Smooth muscle cell (in vitro differentiated cells): ENCODE data around the gene PRSS57. TPM values are rescaled to one million over a fixed set of nuclear protein-coding genes. Genes with fewer than 3 reads are reported as not detected.
A peak's percentile ranks its signal among the peaks of the same experiment; 100 is the strongest.

Source experiments
- DNase-seq: peaks from one replicate; lab custom pipeline; 2025; ENCODE audit not compliant: unreplicated experiment; lab: John Stamatoyannopoulos, UW
- H2AFZ ChIP-seq: fragments of 200-600 bp; sonication (generic); 2 replicates; pipeline ENCODE4 v1.6.0; 2016; ENCODE audit warnings: antibody characterized with exemption, low read depth, mild to moderate bottlenecking
- H3F3A ChIP-seq: fragments of 200-600 bp; sonication (generic); 2 replicates; pipeline ENCODE4 v1.6.0; 2017; ENCODE audit warnings: antibody characterized with exemption, low read depth
- H3K27ac ChIP-seq: fragments of 200-600 bp; sonication (generic); 2 replicates; pipeline ENCODE4 v1.5.1; 2016; ENCODE audit warnings: low read depth, mild to moderate bottlenecking
- H3K27me3 ChIP-seq: fragments of 200-600 bp; sonication (generic); 2 replicates; pipeline ENCODE4 v1.6.1; 2016; ENCODE audit warnings: low read depth, mild to moderate bottlenecking
- H3K36me3 ChIP-seq: fragments of 200-600 bp; sonication (generic); 2 replicates; pipeline ENCODE4 v1.5.1; 2016; ENCODE audit warnings: low read depth
- H3K4me1 ChIP-seq: fragments of 200-600 bp; sonication (generic); 2 replicates; pipeline ENCODE4 v1.5.1; 2016; ENCODE audit warnings: low read depth
- H3K4me2 ChIP-seq: fragments of 200-600 bp; sonication (generic); 2 replicates; pipeline ENCODE4 v1.6.0; 2016; ENCODE audit warnings: mild to moderate bottlenecking
- H3K4me3 ChIP-seq: fragments of 200-600 bp; sonication (generic); 2 replicates; pipeline ENCODE4 v1.5.1; 2016; ENCODE audit warnings: mild to moderate bottlenecking
- H3K79me2 ChIP-seq: fragments of 200-600 bp; sonication (generic); 2 replicates; pipeline ENCODE4 v1.6.0; 2016; ENCODE audit warnings: low read depth, mild to moderate bottlenecking
- H3K9ac ChIP-seq: fragments of 200-600 bp; sonication (generic); 2 replicates; pipeline ENCODE4 v1.6.0; 2016; ENCODE audit warnings: low read depth
- H3K9me3 ChIP-seq: fragments of 200-600 bp; sonication (generic); replicated peaks from 2 replicates; pipeline ENCODE4 v1.5.1; 2016; ENCODE audit warnings: low read depth
- H4K20me1 ChIP-seq: fragments of 200-600 bp; sonication (generic); 2 replicates; pipeline ENCODE4 v1.6.0; 2016; ENCODE audit warnings: low read depth
- CTCF ChIP-seq: fragments of 200-600 bp; sonication (generic); IDR thresholded peaks from 2 replicates; pipeline ENCODE4 v1.5.1; 2017; ENCODE audit warnings: borderline replicate concordance, mild to moderate bottlenecking, antibody characterized with exemption; ENCODE audit not compliant: insufficient read depth, poor library complexity, severe bottlenecking
- WGBS: methylation state at CpG from one replicate; pipeline ENCODE4 v1.1.7; 2016; ENCODE audit warnings: low lambda C conversion rate; 5-methylcytosine and 5-hydroxymethylcytosine counted together
- polyA plus RNA-seq: library from polyadenylated mRNA; unstranded; fragments of >200 nt; fragmentation: Nextera tagmentation; extraction: Ambion mirVana; gene quantifications from 2 replicates; pipeline ENCODE4 v1.2.1, GENCODE V29; 2016
- total RNA-seq: library from RNA; depleted of rRNA; stranded (reverse); fragments of >200 nt; gene quantifications from 2 replicates; pipeline ENCODE4 v1.2.3, GENCODE V29; 2014

PRSS57 gene
- total and polyA plus RNA-seq, 2 experiments from 2014 or later, result not detected

GRCh38 chr19:709965-710571, 14.8 kb upstream of the PRSS57 start:
- WGBS, result 69% methylated on average over 18 of the region's 27 CpGs
- H2AFZ ChIP-seq, result no peak overlapping the region
- H3K4me1 ChIP-seq, result peaks cover 15% of the 10 kb centered on the region
- H3K36me3 ChIP-seq, result no peaks in the 10 kb centered on the region
- H3K9ac ChIP-seq, result no peak overlapping the region
- peak overlapping the region; percentile 94 for H3K4me2 ChIP-seq
- no peaks in the 10 kb centered on the region for H3K9me3 ChIP-seq
- peaks cover 11% of the 10 kb centered on the region for H4K20me1 ChIP-seq
- DNase-seq, result no peak
- H3K79me2 ChIP-seq, result peaks cover 10% of the 10 kb centered on the region
- H3K4me3 ChIP-seq, result peak overlapping the region; percentile 72
- H3F3A ChIP-seq, result no peaks in the 10 kb centered on the region
- no peaks in the 10 kb centered on the region for H3K27me3 ChIP-seq
- H3K27ac ChIP-seq, result no peak overlapping the region
- no peak for TF ChIP-seq CTCF

- Histone ChIP-seq H4K20me1 (peaks cover 11% of the 10 kb centered on the region), H3K79me2 (peaks cover 5% of the 10 kb centered on the region), H3K9ac (no peak overlapping the region), H3K4me3 (peak overlapping the region; percentile 72), H3K4me2 (peak overlapping the region; percentile 94), H3K36me3 (no peaks in the 10 kb centered on the region), H3K4me1 (peaks cover 15% of the 10 kb centered on the region), H3K9me3 (no peaks in the 10 kb centered on the region), H3K27ac (no peak overlapping the region), H2AFZ (peak overlapping the region; percentile 37), H3F3A (no peaks in the 10 kb centered on the region), H3K27me3 (no peaks in the 10 kb centered on the region)
- WGBS, result 17% methylated on average over 40 of the region's 78 CpGs
- no peak for DNase-seq
- no peak for TF ChIP-seq CTCF
These were observed 14.1 kb upstream of the PRSS57 start for GRCh38 chr19:709196-709964.

GRCh38 chr19:708154-709143, 13.2 kb upstream of the PRSS57 start, which contains the start of gene PALM:
TSS of gene PALM (plus strand) at chr19:708935. CDS start at chr19:709147, 212 bp downstream.
- Histone ChIP-seq H2AFZ (peak within 1 kb of the TSS; percentile 92), H3F3A (no peaks in the 10 kb centered on the region), H3K9me3 (no peaks in the 10 kb centered on the region), H3K4me3 (peak within 1 kb of the TSS; percentile 72), H3K79me2 (peaks cover 4% of the 10 kb centered on the region), H3K27me3 (no peaks in the 10 kb centered on the region), H4K20me1 (peaks cover 11% of the 10 kb centered on the region), H3K9ac (peak within 1 kb of the TSS; percentile 43), H3K36me3 (no peaks in the 10 kb centered on the region), H3K4me2 (peak within 1 kb of the TSS; percentile 94), H3K27ac (no peak within 1 kb of the TSS), H3K4me1 (peaks cover 15% of the 10 kb centered on the region)
- DNase-seq, result peak; percentile 6
- WGBS, result 35% methylated on average over 20 of the region's 93 CpGs
- TF ChIP-seq CTCF, result peak; percentile 32
